Uterus (tissue), 2 donors: Measurements from ENCODE around the gene RBM47.

Source experiments
- POLR2A ChIP-seq, 2 donors: fragments of 450-650 bp; IDR thresholded peaks; one replicate each; pipeline ENCODE4 v1.6.1; 2016; ENCODE audit warnings: antibody characterized with exemption in 2 of 2, mild to moderate bottlenecking in 1 of 2, moderate library complexity in 1 of 2
- TF ChIP-seq, protein P1 (sequence below), 4 experiments: fragments of 200-600 bp in 2 of 4; fragments of 450-650 bp in 2 of 4; sonication (generic) in 2 of 4; IDR thresholded peaks; one replicate each; pipeline ENCODE4 v1.5.1; 2016 to 2019; ENCODE audit warnings: antibody characterized with exemption in 4 of 4, mild to moderate bottlenecking in 2 of 4, moderate library complexity in 1 of 4

DNA sequence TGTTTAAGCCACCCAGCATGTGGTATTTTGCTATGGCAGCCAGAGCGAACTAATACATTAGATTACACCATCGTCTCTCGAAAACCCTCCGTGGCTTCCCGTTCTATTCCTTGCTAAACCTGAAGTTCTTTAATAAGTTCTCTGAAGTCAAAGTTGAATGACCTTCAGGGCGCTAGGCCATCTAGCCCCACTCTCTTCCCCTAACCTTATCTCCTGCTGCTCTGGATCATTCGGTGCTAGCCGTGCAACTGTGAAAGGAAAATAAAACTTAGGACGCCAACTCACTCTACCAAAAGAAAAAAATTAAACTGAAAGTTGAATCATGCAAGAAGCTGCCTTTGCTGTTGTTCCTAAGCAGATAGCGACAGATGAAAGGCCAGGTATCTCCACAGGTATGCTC is 254.6 kb downstream of the RBM47 start:
- TF ChIP-seq, protein P1, sequence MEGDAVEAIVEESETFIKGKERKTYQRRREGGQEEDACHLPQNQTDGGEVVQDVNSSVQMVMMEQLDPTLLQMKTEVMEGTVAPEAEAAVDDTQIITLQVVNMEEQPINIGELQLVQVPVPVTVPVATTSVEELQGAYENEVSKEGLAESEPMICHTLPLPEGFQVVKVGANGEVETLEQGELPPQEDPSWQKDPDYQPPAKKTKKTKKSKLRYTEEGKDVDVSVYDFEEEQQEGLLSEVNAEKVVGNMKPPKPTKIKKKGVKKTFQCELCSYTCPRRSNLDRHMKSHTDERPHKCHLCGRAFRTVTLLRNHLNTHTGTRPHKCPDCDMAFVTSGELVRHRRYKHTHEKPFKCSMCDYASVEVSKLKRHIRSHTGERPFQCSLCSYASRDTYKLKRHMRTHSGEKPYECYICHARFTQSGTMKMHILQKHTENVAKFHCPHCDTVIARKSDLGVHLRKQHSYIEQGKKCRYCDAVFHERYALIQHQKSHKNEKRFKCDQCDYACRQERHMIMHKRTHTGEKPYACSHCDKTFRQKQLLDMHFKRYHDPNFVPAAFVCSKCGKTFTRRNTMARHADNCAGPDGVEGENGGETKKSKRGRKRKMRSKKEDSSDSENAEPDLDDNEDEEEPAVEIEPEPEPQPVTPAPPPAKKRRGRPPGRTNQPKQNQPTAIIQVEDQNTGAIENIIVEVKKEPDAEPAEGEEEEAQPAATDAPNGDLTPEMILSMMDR (IDR thresholded peaks at IDR 0.05): no peak
- no peak for TF ChIP-seq POLR2A (IDR thresholded peaks at IDR 0.05)
